Measurements from ENCODE around the gene KIAA1671.

GRCh38 chr22:25084405-25085107 is 132.0 kb downstream of the KIAA1671 start:
- TF ChIP-seq CTCF (conservative IDR thresholded peaks at IDR 0.05): no peak
- no peak for TF ChIP-seq ZFX (IDR thresholded peaks at IDR 0.05)
